Activated CD4-positive, alpha-beta T cell treated with anti-CD3 and anti-CD28 coated beads, Interleukin-2, amount 10 ng/mL, durations not matched to agents 24 days and 14 days (primary cell): ENCODE results near the gene TRAF3. TPM values are rescaled to one million over a fixed set of nuclear protein-coding genes. Genes with fewer than 3 reads are reported as not detected.
"Not testable (repeated sequence)": the region's sequence is repeated elsewhere in the genome, so short reads cannot be mapped to it uniquely, and the experiment has no call there.

Experiments
- DNase-seq: peaks from one replicate; pipeline ENCODE4 v3.0.0; 2022
- H3K27ac Mint-ChIP-seq: one replicate; pipeline ENCODE4 v1.8.0; 2022; ENCODE audit warnings: mild to moderate bottlenecking, mixed read lengths
- H3K27me3 Mint-ChIP-seq: one replicate; pipeline ENCODE4 v1.8.0; 2022; ENCODE audit warnings: mixed read lengths
- H3K36me3 Mint-ChIP-seq: one replicate; pipeline ENCODE4 v1.8.0; 2022; ENCODE audit warnings: low read depth, mild to moderate bottlenecking, mixed read lengths
- H3K4me1 Mint-ChIP-seq: one replicate; pipeline ENCODE4 v1.8.0; 2021; ENCODE audit warnings: mixed read lengths
- H3K4me3 Mint-ChIP-seq: one replicate; pipeline ENCODE4 v1.8.0; 2022; ENCODE audit warnings: mild to moderate bottlenecking, moderate library complexity, mixed read lengths
- H3K9me3 Mint-ChIP-seq: one replicate; pipeline ENCODE4 v1.8.0; 2021; ENCODE audit warnings: mixed read lengths
- intact Hi-C: fragments of 100-400 bp; cut with micrococcal nuclease; formaldehyde crosslinking; loops from one replicate; pipeline ENCODE4 v1.15.1; 2023
- total RNA-seq: library from RNA; stranded (reverse); gene quantifications from 2 replicates; pipeline ENCODE4 v1.2.3, GENCODE V29; 2022

TRAF3 gene
- total RNA-seq, 1 donor from 2014 or later: 68.8 TPM

GRCh38 chr14:102813691-102814090 lies 36.4 kb downstream of the TRAF3 start:
- no peak for DNase-seq
- Mint-ChIP-seq H3K36me3 (peaks cover 61% of the 10 kb centered on the region), H3K27me3 (no peaks in the 10 kb centered on the region), H3K9me3 (peaks cover 3% of the 10 kb centered on the region), H3K27ac (peak overlapping the region; percentile 65), H3K4me1 (peaks cover 71% of the 10 kb centered on the region), H3K4me3 (no peak overlapping the region)
- intact Hi-C loops: no loop called here

GRCh38 chr14:102817318-102817717 lies 40.1 kb downstream of the TRAF3 start:
- intact Hi-C loops: no loop called here
- H3K9me3 Mint-ChIP-seq: no peaks in the 10 kb centered on the region
- peaks cover 52% of the 10 kb centered on the region for H3K36me3 Mint-ChIP-seq
- DNase-seq: no peak
- H3K27ac Mint-ChIP-seq: peak overlapping the region; percentile 52
- no peaks in the 10 kb centered on the region for H3K27me3 Mint-ChIP-seq
- H3K4me1 Mint-ChIP-seq: peaks cover 71% of the 10 kb centered on the region
- no peak overlapping the region for H3K4me3 Mint-ChIP-seq

- H3K36me3 Mint-ChIP-seq: peaks cover 55% of the 10 kb centered on the region
- H3K27ac Mint-ChIP-seq: peak overlapping the region; percentile 72
- DNase-seq: no peak
- peak overlapping the region; percentile 10 for H3K4me3 Mint-ChIP-seq
- H3K9me3 Mint-ChIP-seq: no peaks in the 10 kb centered on the region
- intact Hi-C loops: no loop called here
- H3K27me3 Mint-ChIP-seq: no peaks in the 10 kb centered on the region
- peaks cover 75% of the 10 kb centered on the region for H3K4me1 Mint-ChIP-seq
Observed at GRCh38 chr14:102817942-102818940, 41.0 kb downstream of the TRAF3 start.

DNA sequence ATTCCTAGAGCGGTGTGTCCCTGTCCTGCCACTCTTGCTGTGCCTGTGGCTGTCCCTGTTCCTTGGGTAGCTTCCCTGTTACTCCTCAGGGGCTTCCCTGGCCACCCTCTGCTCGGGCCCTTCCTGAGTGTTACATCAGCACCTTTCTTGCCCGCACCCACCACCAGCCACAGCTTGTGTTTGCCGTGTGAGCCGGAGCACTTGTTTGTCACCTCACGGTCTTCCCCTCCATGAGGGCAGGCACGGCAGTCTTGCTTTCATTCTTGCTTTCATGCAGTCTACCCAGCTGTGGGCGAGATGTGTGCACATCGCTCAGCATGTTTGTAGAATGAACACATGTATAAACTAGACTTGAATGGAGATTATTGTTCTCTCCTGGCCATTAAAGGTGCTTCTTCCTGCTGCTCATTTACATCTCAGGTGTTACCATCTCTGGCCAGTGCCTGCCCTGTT lies 42.0 kb downstream of the TRAF3 start:
- Mint-ChIP-seq H3K9me3 (no peaks in the 10 kb centered on the region), H3K36me3 (peaks cover 49% of the 10 kb centered on the region), H3K27me3 (no peaks in the 10 kb centered on the region), H3K4me3 (peak overlapping the region; percentile 83), H3K4me1 (peaks cover 70% of the 10 kb centered on the region), H3K27ac (peak overlapping the region; percentile 94)
- intact Hi-C loops: loop anchor here (1.0 kb wide), 2 partner anchors 12 to 41 kb away; no protein-coding TSS in a partner anchor
- DNase-seq: peak; percentile 90

GRCh38 chr14:102819747-102820330 lies 42.6 kb downstream of the TRAF3 start:
- intact Hi-C loops: loop anchor here (1.0 to 10.0 kb wide), 5 partner anchors 13 to 995 kb away; partner anchors contain the start of genes CINP, RCOR1 and TECPR2
- Mint-ChIP-seq H3K4me1 (peaks cover 71% of the 10 kb centered on the region), H3K27ac (peak overlapping the region; percentile 94), H3K9me3 (no peaks in the 10 kb centered on the region), H3K27me3 (no peaks in the 10 kb centered on the region), H3K4me3 (peak overlapping the region; percentile 83), H3K36me3 (peaks cover 46% of the 10 kb centered on the region)
- peak; percentile 61 for DNase-seq

DNA sequence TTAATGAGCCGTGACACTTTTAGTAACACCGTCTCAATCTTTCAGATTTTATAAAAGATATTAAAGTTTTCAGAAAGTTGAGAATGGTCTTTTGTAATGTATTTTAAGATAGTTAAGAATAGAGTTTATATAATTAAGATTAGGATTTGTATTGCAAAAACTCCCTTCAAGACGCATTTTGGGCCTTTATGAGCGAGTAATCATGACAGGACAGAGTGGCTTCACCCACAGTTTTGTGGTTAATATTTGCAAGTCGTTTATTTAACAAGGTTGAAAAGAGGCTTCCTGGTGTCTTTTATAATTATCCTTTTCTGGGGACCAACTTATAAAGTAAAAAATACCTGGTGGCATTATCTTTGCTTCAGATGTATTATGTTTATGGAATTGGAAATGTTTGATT lies 44.0 kb downstream of the TRAF3 start:
- peak overlapping the region; percentile 88 for H3K27ac Mint-ChIP-seq
- H3K4me1 Mint-ChIP-seq: peaks cover 72% of the 10 kb centered on the region
- no peaks in the 10 kb centered on the region for H3K9me3 Mint-ChIP-seq
- H3K36me3 Mint-ChIP-seq: peaks cover 44% of the 10 kb centered on the region
- H3K4me3 Mint-ChIP-seq: peak overlapping the region; percentile 58
- H3K27me3 Mint-ChIP-seq: no peaks in the 10 kb centered on the region
- DNase-seq: no peak
- intact Hi-C loops: loop anchor here (5.0 to 10.0 kb wide), 3 partner anchors 229 to 996 kb away; partner anchors contain the start of genes CINP, RCOR1 and TECPR2

DNA sequence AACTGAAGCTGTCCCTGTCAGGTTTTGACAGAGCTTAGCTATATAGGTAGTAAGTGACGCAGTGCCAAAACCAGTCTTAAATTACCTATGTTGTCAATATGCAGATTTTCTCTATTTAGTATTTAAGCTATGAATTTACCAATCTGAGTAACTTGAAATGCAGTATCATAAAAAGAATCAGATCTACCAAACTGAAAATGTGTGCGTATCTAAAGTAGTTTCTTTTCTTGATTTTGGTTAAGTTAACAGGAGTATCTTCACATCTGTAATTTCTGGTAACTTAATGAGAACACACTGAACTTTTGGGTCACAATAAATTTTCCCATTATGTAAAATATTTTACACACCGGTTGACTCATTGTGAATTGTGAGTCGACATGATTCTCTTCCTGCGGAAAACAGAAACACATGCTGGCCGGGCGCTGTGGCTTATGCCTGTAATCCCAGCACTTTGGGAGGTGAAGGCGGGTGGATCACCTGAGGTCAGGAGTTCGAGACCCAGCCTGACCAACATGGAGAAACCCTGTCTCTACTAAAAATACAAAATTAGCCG lies 45.1 kb downstream of the TRAF3 start:
- peak overlapping the region; percentile 60 for H3K4me3 Mint-ChIP-seq
- peaks cover 67% of the 10 kb centered on the region for H3K4me1 Mint-ChIP-seq
- DNase-seq: no peak
- no peaks in the 10 kb centered on the region for H3K9me3 Mint-ChIP-seq
- no peaks in the 10 kb centered on the region for H3K27me3 Mint-ChIP-seq
- peaks cover 40% of the 10 kb centered on the region for H3K36me3 Mint-ChIP-seq
- H3K27ac Mint-ChIP-seq: peak overlapping the region; percentile 90
- intact Hi-C loops: loop anchor here (1.0 to 10.0 kb wide), 4 partner anchors 61 to 998 kb away; partner anchors contain the start of genes CINP, RCOR1 and TECPR2

DNA sequence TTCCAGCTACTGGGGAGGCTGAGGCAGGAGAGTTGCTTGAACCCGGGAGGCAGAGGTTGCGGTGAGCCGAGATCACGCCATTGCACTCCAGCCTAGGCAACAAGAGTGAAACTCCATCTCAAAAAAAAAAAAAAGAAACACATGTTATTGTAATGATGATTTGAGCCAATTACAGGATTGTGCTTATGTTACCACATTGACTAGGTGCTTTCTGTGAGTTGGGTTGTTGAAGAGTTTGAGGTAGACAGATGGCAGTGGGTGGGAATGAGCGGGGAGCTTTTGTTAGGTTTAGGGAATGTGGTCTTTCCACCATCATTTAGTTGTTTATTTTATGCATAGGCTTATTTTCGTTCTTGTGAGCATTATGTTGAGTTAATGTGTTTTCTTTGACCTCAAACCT lies 45.6 kb downstream of the TRAF3 start:
- H3K4me3 Mint-ChIP-seq: peak overlapping the region; percentile 60
- intact Hi-C loops: loop anchor here (1.0 to 10.0 kb wide), 4 partner anchors 60 to 998 kb away; partner anchors contain the start of genes CINP, RCOR1 and TECPR2
- not testable (repeated sequence) for H3K9me3 Mint-ChIP-seq, DNase-seq, H3K27me3 Mint-ChIP-seq
- peaks cover 65% of the 10 kb centered on the region for H3K4me1 Mint-ChIP-seq
- H3K36me3 Mint-ChIP-seq: peaks cover 37% of the 10 kb centered on the region
- peak overlapping the region; percentile 90 for H3K27ac Mint-ChIP-seq

- Mint-ChIP-seq H3K27ac (no peak overlapping the region), H3K4me3 (no peak overlapping the region), H3K4me1 (peaks cover 63% of the 10 kb centered on the region), H3K36me3 (peaks cover 35% of the 10 kb centered on the region), H3K27me3 (no peaks in the 10 kb centered on the region), H3K9me3 (no peaks in the 10 kb centered on the region)
- no peak for DNase-seq
- intact Hi-C loops: loop anchor here (5.0 to 10.0 kb wide), 3 partner anchors 231 to 999 kb away; partner anchors contain the start of genes CINP, RCOR1 and TECPR2
Observed at GRCh38 chr14:102823546-102823945, 46.3 kb downstream of the TRAF3 start.

GRCh38 chr14:102824832-102825231 lies 47.6 kb downstream of the TRAF3 start:
- H3K27ac Mint-ChIP-seq: peak overlapping the region; percentile 37
- no peaks in the 10 kb centered on the region for H3K9me3 Mint-ChIP-seq
- H3K36me3 Mint-ChIP-seq: peaks cover 26% of the 10 kb centered on the region
- intact Hi-C loops: loop anchor here (5.0 to 10.0 kb wide), 3 partner anchors 233 to 1000 kb away; partner anchors contain the start of genes CINP, RCOR1 and TECPR2
- no peaks in the 10 kb centered on the region for H3K27me3 Mint-ChIP-seq
- H3K4me3 Mint-ChIP-seq: no peak overlapping the region
- peaks cover 64% of the 10 kb centered on the region for H3K4me1 Mint-ChIP-seq
- DNase-seq: no peak

- no peak for DNase-seq
- Mint-ChIP-seq H3K27me3 (no peaks in the 10 kb centered on the region), H3K27ac (peak overlapping the region; percentile 81), H3K9me3 (no peaks in the 10 kb centered on the region), H3K4me3 (no peak overlapping the region), H3K4me1 (peaks cover 63% of the 10 kb centered on the region), H3K36me3 (peaks cover 26% of the 10 kb centered on the region)
- intact Hi-C loops: loop anchor here (10.0 kb wide), 1 partner anchor 1001 kb away; no protein-coding TSS in a partner anchor
Observed at GRCh38 chr14:102825307-102826095, 48.3 kb downstream of the TRAF3 start.

GRCh38 chr14:102826161-102826560 lies 48.9 kb downstream of the TRAF3 start:
- peaks cover 65% of the 10 kb centered on the region for H3K4me1 Mint-ChIP-seq
- DNase-seq: no peak
- peak overlapping the region; percentile 81 for H3K27ac Mint-ChIP-seq
- intact Hi-C loops: loop anchor here (10.0 kb wide), 1 partner anchor 1001 kb away; no protein-coding TSS in a partner anchor
- H3K27me3 Mint-ChIP-seq: no peaks in the 10 kb centered on the region
- H3K4me3 Mint-ChIP-seq: no peak overlapping the region
- no peaks in the 10 kb centered on the region for H3K9me3 Mint-ChIP-seq
- H3K36me3 Mint-ChIP-seq: peaks cover 32% of the 10 kb centered on the region
